Suprapubic skin (tissue), 3 donors: Measurements from ENCODE around the gene KRT36.

Source experiments
- CTCF ChIP-seq, 2 donors: fragments of 200-600 bp in 1 of 2; fragments of 450-650 bp in 1 of 2; sonication (generic) in 1 of 2; IDR thresholded peaks; one replicate each; pipeline ENCODE4 v1.5.1; 2016 to 2019; ENCODE audit warnings: antibody characterized with exemption in 2 of 2, mild to moderate bottlenecking in 1 of 2, moderate library complexity in 1 of 2
- POLR2AphosphoS5 ChIP-seq, 3 donors: sonication (generic); formaldehyde crosslinking; IDR thresholded peaks; one replicate each; pipeline ENCODE4 v1.6.1; 2017; ENCODE audit warnings: antibody characterized with exemption in 3 of 3

DNA sequence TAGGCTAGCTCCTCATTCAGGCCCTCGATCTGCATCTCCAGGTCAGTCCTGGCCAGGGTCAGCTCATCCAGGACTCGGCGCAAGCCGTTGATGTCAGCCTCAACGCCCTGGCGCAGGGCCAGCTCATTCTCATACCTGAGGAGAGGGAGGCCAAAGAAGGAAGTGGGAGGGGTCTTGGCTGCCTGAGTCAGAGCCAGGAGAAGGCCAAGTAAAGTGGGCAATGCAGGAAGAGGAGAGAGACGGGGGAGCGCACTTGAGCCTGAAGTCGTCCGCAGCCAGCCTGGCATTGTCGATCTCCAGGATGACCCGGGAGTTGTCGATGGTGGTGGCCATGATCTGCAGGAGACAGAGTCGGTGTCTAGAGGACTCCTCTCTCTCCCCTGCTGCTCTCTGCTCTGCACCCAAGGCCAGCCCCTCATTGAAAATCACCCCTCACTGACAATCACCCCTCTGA is 27.1 kb upstream of the KRT36 start:
- no peak for TF ChIP-seq CTCF (IDR thresholded peaks at IDR 0.05)
- no peak for TF ChIP-seq POLR2AphosphoS5 (IDR thresholded peaks at IDR 0.05)
